GM12874 (cell line): ENCODE data around the gene SEC14L3.
A peak's percentile ranks its signal among the peaks of the same experiment; 100 is the strongest.

Experiments
- CTCF ChIP-seq: IDR thresholded peaks from 2 replicates; pipeline ENCODE4 v1.5.1; 2011; ENCODE audit warnings: low read depth, mild to moderate bottlenecking, control low read depth, low read length, moderate library complexity; ENCODE audit not compliant: insufficient read depth

SEC14L3 gene

GRCh38 chr22:30486118-30486517 lies 14.3 kb upstream of the SEC14L3 start:
- no peak for TF ChIP-seq CTCF

- TF ChIP-seq CTCF, result peak; percentile 95
These were observed 13.7 kb upstream of the SEC14L3 start for GRCh38 chr22:30485362-30485988.

GRCh38 chr22:30483169-30483568 lies 11.4 kb upstream of the SEC14L3 start:
- no peak for TF ChIP-seq CTCF

GRCh38 chr22:30481711-30482110 lies 9.9 kb upstream of the SEC14L3 start:
- no peak for TF ChIP-seq CTCF

GRCh38 chr22:30479981-30480380 lies 8.2 kb upstream of the SEC14L3 start:
- TF ChIP-seq CTCF, result no peak

GRCh38 chr22:30474683-30475424 lies 3.0 kb upstream of the SEC14L3 start:
- no peak for TF ChIP-seq CTCF

DNA sequence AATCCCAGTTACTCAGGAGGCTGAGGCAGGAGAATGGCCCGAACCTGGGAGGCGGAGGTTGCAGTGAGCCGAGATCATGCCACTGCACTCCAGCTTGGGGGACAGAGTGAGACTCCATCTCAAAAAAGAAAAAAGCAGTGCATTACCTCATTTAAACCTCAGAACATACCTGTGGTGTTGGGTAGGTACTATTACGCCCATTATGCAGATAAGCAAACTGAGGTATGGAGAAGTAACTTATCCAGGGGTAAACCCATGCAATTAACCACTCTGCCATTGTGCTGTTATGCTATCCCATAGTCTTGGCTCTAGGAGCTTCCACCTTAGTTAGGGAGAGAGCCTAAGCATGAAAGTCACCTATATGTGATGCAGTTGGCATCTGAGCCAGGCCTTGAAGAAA lies 2.3 kb upstream of the SEC14L3 start:
- no peak for TF ChIP-seq CTCF
